Epithelial cell of umbilical artery (primary cell): ENCODE measurements around the gene TRIM66. TPM values are rescaled to one million over a fixed set of nuclear protein-coding genes. Genes with fewer than 3 reads are reported as not detected.

Experiments used
- total RNA-seq: library from RNA; depleted of rRNA; stranded (reverse); fragments of >200 nt; gene quantifications from 2 replicates; pipeline ENCODE4 v1.2.3, GENCODE V29; 2014

TRIM66 gene, protein sequence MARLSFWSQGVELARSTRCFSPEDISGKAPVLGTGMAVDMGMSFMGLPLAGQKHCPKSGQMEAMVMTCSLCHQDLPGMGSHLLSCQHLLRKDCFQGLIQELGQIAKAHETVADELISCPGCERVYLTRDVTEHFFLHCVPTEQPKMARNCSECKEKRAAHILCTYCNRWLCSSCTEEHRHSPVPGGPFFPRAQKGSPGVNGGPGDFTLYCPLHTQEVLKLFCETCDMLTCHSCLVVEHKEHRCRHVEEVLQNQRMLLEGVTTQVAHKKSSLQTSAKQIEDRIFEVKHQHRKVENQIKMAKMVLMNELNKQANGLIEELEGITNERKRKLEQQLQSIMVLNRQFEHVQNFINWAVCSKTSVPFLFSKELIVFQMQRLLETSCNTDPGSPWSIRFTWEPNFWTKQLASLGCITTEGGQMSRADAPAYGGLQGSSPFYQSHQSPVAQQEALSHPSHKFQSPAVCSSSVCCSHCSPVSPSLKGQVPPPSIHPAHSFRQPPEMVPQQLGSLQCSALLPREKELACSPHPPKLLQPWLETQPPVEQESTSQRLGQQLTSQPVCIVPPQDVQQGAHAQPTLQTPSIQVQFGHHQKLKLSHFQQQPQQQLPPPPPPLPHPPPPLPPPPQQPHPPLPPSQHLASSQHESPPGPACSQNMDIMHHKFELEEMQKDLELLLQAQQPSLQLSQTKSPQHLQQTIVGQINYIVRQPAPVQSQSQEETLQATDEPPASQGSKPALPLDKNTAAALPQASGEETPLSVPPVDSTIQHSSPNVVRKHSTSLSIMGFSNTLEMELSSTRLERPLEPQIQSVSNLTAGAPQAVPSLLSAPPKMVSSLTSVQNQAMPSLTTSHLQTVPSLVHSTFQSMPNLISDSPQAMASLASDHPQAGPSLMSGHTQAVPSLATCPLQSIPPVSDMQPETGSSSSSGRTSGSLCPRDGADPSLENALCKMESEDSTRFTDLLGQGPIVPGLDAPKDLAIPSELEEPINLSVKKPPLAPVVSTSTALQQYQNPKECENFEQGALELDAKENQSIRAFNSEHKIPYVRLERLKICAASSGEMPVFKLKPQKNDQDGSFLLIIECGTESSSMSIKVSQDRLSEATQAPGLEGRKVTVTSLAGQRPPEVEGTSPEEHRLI (N-terminal part only)
- total RNA-seq = 1.3 and 1.8 TPM in 2 replicates

DNA sequence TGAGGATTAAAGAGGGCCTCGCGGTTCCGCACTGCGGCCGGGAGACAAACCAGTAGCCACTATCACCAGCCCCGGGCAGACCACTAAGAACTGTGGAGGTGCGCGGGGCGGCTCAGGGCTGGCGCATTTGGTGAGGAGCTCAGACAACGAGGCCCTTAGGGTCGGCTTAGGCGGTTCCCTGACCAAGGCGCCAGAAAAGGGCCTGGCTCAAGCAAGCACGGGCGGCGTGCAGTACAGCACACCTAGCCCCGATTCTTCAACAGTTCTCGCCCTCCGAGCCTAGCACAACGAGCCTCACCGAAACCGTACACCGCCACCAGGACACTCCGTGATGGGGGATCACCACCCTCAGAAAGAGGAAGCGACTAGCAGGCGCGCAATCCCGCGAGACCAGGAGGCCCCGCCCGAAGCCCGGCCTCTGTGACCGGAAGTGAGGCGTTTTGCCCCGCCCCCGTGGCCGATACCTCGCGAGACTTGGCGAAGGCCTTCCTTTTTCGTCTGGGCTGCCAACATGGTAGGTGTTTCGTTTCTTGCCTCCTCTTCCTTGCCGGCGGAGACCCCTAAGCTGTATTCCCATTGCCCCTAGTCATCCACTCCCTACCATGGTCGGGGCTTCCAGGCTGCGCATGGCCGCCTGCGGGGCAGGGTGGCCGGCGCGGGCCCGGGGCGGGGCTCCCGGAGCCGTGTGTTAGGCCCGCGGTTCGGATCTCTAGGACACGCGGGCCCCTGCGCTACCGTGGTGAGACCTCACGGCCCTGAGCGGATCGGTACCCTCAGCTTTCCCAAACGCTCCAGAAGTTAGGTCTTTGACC is at the start of gene TRIM66, which contains the start of gene RPL27A:
TRIM66 (minus strand) TSS at position 363 of the 812 bp plus-strand sequence. CDS start 10,391 bp downstream, outside the sequence.
RPL27A (plus strand) TSS at position 490 of the 812 bp plus-strand sequence; CDS start at position 512, 22 bp downstream.

DNA sequence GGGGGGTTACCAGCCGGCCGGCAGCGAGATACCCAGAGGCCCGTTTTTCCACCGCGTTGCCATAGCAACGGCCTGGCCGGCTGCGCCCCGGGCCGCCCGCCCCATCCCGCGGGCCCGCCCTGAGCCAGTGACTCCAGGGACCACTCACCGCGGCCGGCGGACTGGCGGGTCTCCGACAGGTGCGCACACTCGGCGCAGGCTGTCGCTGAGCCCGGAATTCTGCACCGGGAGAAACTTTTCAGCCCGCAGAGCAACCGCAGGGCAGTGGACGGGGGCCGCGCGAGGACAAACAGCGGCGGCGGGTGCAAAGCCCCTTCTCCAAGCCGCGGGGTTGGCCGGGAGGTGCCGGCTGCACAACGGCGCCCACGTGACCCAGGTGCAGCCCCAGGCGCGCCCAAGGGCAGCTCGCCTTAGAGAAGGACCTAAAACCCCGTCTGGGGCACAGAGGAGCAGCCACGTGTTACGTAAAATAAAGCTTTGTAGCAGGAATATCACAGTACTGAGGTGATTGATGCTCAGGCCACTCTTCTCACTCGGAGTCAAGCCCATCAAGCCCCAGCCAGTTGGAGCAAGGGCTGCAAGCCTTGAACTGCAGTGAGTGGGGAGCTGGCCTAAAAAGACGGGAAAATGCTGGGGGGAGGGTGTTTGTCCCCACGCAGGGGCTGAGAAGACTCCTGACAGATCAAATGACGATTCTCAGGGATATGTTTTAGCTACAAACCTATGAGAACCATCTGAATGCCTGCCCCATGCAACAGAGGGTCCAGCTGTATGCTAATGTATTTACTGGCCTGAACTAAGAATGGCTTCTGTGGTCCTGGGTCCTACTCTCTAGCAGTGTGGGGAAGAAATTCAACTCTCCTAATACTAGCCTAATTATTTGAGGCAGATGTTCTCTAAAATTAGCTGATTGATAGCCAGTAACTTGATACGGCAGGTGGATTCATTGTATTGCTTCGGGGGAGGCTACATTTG is 88.2 kb downstream of the TRIM66 start, which contains the start of gene STK33:
STK33 (minus strand) TSS at position 294 of the 975 bp plus-strand sequence. CDS start 119,323 bp downstream, outside the sequence.

Other genes starting within 250 kb of the TRIM66 start
- 1.5 and 1.6 TPM in 2 replicates for gene STK33, start 88.4 kb downstream of the TRIM66 start, total RNA-seq
- gene RPL27A, start 127 bp upstream of the TRIM66 start, total RNA-seq = 1,063 and 1,110 TPM in 2 replicates
- 30.9 and 35.4 TPM in 2 replicates for gene AKIP1, start 228.5 kb upstream of the TRIM66 start, total RNA-seq